22Rv1 (cell line): ENCODE measurements around the gene GLYATL1B.

Source experiments
- CTCF ChIP-seq: fragments of 450-650 bp; IDR thresholded peaks from 2 replicates; pipeline ENCODE4 v1.5.1; 2017; ENCODE audit warnings: mild to moderate bottlenecking
- ZFX ChIP-seq: fragments of 450-650 bp; IDR thresholded peaks from 2 replicates; pipeline ENCODE4 v1.6.1; 2017; ENCODE audit warnings: antibody characterized with exemption, borderline replicate concordance

DNA sequence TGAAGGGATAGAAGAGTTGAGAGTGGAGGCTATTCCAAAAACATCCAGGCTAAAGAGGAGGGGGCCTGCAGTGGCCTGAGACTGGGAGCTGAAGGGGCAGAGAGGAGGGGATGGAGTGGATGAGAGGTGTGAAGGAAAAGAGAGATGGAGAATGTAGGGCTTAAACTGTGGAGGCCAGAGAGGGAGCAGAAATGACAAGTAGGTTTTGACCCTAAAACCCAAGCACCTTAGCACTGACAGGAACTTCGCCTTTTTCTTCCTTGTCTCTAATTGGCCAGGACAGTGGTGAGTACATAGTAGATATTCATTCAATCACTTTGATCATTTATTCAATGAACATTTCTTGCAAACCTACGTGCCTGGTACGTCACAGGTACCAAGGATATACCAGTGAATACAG is 28.2 kb downstream of the GLYATL1B start:
- no peak for TF ChIP-seq CTCF
- TF ChIP-seq ZFX = no peak
